DMS153 (cell line): ENCODE results near the gene AACS.

Experiments used
- DNase-seq: peaks from one replicate; lab custom pipeline; 2025; lab: John Stamatoyannopoulos, UW

The AACS gene

GRCh38 chr12:125185740-125186470, 120.7 kb downstream of the AACS start, which contains the start of gene TMEM132B:
Gene TMEM132B, plus strand, starts transcription at chr12:125186386.
- no peak for DNase-seq

DNA sequence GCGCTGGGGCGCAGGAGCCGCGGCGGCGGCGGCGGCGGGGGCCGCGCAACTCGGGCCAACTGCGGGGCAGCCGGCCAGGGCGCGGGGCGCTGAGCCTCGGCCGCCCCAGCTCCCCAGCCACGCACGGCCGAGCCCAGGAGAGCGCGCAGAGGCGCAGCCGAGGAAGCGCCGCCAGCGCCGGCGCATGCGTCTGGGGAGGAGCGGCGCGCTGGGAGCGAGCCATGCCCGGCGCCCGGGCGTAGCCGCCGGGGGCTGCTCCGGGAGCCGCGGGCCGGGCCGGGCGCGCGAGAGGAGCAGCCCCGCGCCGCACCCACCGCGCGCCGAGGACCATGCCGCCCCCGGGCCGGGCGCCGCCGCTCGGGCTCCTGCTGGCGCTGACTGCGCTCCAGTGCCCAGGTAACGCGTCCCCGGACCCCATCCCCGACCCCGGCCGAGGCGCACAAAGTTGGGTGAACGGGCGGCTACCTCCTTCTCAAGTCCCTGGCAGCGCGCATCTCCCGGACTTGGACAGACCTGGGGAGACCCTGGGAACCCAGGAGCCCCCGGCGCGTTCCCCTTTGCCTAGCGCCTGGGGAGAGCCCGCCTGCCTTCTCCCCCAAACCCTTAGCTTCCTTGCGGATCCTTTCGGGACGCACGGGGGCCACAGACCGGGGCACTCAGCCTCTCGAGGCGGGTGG, 121.4 kb downstream of the AACS start:
- DNase-seq: no peak

GRCh38 chr12:125187148-125187745, 122.0 kb downstream of the AACS start:
- DNase-seq: no peak

GRCh38 chr12:125187780-125188741, 122.8 kb downstream of the AACS start:
- no peak for DNase-seq

- DNase-seq: no peak
These were observed 123.8 kb downstream of the AACS start for GRCh38 chr12:125189015-125189414.

DNA sequence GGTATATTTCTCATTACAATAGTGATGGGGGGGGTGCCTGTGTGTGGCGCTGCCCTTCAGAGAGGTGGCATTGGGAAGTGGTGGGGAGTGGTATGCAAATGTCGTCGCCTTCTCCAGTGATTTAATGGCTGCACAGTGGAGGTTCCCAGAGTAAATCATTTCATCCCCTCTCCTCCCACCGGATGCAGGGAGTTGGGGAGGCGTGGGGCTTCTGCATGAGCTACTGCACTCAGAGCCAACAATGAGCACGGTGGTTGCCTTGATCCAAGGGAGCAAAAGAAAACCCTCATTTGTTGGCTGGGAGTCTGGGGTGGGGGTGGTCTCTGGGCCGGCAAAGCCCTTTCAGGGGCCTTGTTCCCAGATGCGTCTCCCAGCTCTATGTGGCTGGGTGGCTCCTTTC, 124.3 kb downstream of the AACS start:
- DNase-seq: no peak

GRCh38 chr12:125191361-125192087, 126.3 kb downstream of the AACS start:
- no peak for DNase-seq

GRCh38 chr12:125192690-125193221, 127.5 kb downstream of the AACS start:
- no peak for DNase-seq
